HG02759 (cell line): Measurements from ENCODE around the gene OR5H1.
"Not testable (repeated sequence)": the region's sequence is repeated elsewhere in the genome, so short reads cannot be mapped to it uniquely, and the experiment has no call there.

Experiments
- ATAC-seq: cut with Tn5 transposase; IDR thresholded peaks from one replicate; pipeline ENCODE4 v1.9.1; 2021; ENCODE audit warnings: mild to moderate bottlenecking, moderate library complexity; ENCODE audit not compliant: unreplicated experiment

OR5H1 gene

GRCh38 chr3:98130421-98130820, at the start of gene OR5H1:
Gene OR5H1, plus strand, starts transcription at chr3:98130721. Its CDS starts 1,977 bp downstream, at chr3:98132698.
- ATAC-seq = no peak

- no peak for ATAC-seq
These were observed 43.6 kb upstream of the OR5H1 start, which contains the start of gene OR5AC2 for GRCh38 chr3:98086873-98087272. Gene OR5AC2, plus strand, starts transcription at chr3:98087173. Its CDS starts 0 bp downstream, at chr3:98087173.

GRCh38 chr3:98095882-98096281, 34.6 kb upstream of the OR5H1 start:
- ATAC-seq = no peak

GRCh38 chr3:98099848-98100247, 30.7 kb upstream of the OR5H1 start:
- ATAC-seq = no peak

DNA sequence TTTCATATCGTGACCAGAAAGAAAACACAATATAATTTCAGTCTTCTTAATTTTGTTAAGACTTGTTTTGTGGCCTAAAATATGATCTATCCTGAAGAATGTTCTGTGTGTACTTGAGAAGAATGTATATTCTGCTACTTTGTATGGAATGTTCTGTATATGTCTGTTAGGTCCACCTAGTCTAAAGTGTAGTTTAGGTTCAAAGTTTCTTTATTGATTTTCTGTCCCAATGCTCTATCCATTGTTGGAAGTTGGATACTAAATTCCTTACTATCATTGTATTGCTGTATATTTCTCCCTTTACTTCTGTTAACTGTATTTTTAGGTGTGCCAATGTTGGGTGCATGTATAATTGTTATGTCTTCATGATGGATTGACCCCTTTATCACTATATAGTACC, 22.4 kb upstream of the OR5H1 start:
- ATAC-seq = no peak

DNA sequence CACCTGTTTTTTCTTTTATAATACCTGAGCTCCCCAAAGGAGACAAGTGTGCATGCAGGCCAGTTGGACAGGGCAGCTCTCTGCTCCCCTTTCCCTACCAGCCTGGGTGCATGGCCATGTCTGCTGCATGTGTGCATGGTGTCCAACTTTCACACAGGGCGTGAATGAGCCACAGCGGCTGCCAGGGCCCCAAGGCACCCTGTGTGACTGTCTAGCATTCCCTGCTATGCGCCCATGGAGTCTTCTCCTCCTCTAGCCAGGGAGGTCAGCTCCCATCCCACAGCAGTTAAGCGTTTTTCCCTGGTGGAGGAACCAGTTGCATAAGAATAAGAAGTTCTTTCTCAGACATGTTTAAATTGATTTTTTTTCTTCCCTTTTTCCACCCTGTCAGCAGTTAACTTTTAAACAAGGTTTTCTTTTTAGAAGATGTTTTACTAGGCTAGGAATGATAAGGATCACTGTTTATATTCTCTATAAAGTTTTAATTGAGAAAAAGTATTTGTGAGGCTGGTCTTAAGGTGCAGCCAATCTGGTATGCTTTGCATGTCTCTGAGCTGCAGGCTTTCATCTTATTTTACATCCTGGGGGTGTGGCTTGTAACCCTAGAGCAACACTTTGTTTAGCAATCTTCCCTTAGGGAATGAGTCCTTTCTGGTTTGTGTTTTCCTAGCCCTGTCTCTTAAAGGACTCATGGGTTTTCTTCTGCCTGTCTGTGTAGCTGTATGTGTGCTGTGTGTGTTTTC, 20.5 kb upstream of the OR5H1 start:
- ATAC-seq = no peak

GRCh38 chr3:98110550-98110908, 20.0 kb upstream of the OR5H1 start:
- no peak for ATAC-seq

- no peak for ATAC-seq
These were observed 16.3 kb upstream of the OR5H1 start for GRCh38 chr3:98114264-98114663.

DNA sequence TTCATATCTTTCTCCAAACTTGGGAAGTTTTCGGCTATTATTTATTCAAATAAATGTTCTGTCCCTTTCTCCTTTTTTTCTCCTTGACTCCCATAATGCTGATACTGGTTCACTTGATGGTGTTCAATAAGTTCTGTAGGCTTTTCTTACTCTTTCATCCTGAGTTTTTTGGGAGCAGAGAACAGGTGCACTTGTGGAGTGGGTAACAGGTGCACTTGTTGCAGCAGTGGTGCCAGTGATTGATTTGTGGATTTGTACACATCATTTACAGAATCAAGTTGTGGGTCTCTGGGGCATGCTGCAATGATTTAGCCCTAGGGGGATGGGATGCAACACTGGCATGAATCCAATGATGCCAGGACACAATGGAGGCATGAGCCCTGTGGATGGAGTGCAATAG, 14.8 kb upstream of the OR5H1 start:
- ATAC-seq = no peak

GRCh38 chr3:98136631-98137030, 6.1 kb downstream of the OR5H1 start:
- ATAC-seq = no peak

DNA sequence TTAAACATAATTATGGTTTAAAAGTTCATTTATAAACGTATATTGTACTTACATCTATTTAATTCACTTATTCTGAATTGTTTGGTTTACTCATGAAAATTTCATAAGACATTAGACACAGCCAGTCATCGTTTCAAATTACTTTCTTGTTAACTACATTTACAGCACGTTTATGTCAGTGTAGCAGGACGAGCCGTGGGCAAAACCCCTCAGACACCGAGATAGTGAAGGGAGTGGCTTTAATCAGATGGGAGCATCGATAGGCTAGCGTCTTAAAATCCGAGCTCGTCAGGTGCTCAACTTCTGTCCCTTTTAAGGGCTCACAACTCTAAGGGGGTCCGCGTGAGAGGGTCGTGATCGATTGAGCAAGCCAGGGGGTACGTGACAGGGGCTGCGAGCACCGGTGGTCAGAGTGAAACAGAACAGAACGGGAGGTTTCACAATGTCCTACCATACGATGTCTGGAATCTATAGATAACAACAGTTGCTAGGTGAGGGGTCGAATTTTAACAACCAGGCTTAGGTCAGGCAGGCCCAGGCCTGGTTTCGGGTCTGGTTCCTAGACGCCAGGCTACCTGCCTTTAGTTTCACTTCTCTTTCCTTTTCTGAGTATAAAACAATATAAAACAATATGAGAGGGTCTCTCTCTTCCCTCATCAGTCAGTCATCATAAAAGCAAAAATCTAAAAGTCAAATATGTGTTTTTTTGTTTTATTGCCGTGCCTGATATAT, 7.5 kb downstream of the OR5H1 start:
- not testable (repeated sequence) for ATAC-seq

DNA sequence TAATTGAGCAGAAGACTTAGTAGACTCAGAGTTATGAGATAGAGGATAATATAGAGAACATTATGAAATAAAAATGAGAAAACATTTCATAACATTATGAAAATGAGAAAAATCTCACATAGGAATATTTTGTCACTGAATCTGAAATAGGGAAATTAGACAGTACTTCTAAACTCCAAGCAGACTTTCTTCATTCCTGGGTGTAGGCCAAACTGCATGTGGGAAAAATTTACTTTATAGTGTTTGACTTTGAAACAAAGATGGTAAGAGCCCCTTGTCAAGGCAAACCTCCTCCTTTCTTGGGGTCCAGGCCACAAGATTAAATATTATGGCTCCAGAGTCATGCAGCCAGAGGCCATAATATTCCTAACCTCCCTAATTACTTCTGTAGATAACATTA, 10.0 kb downstream of the OR5H1 start:
- no peak for ATAC-seq

GRCh38 chr3:98147179-98147578, 16.7 kb downstream of the OR5H1 start, which contains the start of gene OR5H14:
Gene OR5H14, plus strand, starts transcription at chr3:98147479. Its CDS starts 1,907 bp downstream, at chr3:98149386.
- no peak for ATAC-seq

GRCh38 chr3:98148751-98149150, 18.2 kb downstream of the OR5H1 start:
- ATAC-seq = no peak

- ATAC-seq = not testable (repeated sequence)
These were observed 18.9 kb downstream of the OR5H1 start for GRCh38 chr3:98149456-98149855.

GRCh38 chr3:98151241-98151640, 20.7 kb downstream of the OR5H1 start:
- ATAC-seq = no peak

DNA sequence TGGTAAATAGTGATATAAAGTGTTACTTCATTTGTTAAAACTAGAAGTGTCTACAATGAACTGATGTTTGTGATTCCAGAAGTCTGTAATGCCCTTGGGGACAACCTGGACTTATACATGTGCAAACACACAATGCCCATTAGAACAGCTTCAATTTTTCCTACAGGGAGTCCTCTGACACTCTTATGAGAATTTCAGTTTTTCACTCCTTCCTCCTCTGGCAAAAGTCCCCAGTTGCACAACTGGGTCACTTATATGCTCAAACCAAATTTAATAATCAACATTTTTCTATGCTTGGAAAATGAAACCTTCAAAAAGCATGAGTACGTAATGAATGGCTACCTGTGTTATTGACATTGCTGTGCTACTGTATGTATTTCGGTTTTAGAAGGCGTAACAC, 35.9 kb downstream of the OR5H1 start, which contains the start of gene OR5H15:
OR5H15 (plus strand) TSS at position 301 of the 400 bp plus-strand sequence. CDS start 2,004 bp downstream, outside the sequence.
- ATAC-seq = no peak

DNA sequence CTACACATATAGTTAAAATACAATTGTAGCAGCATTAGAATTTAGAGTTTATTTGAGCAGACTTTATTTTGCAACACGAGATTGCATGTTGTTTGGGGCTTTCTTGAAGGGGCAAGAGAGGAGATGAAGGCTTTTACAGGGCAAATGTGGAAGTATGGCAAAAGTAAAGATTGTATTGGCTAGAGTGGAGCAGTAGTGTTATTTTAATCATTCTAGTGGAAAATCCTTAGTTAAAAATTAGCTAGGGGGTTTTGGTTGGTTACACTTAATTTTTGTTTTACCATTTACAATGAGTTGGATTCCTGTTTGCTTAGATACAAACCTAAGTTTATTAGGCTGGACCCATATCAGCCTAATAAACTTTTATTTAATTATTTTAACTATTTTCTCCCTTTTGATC, 40.5 kb downstream of the OR5H1 start:
- no peak for ATAC-seq

DNA sequence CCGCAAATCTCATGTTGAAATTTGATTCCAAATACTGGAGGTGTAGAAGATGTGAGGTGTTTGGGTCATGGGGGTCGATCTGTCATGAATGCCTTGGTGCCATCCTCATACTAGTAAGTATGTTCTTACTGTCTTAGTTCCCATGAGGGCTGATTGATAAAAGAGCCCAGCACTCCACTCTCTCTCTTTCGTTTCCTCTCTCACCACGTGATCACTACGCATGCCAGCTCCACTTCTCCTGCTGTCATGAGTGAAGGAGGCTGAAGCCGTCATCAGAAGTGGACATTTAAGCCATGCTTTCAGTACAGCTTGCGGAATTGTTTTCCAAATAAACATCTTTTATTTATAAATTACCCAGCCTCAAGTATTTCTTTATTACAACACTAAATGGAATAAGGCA, 42.1 kb downstream of the OR5H1 start:
- ATAC-seq = no peak

GRCh38 chr3:98180319-98180890, 49.9 kb downstream of the OR5H1 start:
- ATAC-seq = no peak

DNA sequence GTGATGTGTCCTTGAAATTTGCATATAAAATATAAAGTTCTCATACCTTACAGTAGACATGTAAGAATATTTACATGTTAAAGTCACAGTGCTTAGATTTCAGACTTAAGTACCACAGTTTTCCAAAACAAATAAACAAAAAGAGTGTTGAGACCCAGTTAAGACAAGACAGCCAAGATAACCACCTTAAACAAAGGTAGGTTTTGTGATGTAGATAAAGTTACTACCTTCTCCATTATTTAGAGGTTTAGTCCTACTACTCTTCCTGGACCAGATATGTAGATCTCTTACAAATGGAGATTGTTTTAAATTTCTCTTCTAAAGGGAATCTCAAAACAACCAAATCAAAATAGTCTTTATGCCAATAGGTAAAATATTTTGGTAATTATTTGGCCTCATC, 51.7 kb downstream of the OR5H1 start:
- ATAC-seq = no peak

GRCh38 chr3:98185180-98185579, 54.7 kb downstream of the OR5H1 start:
- ATAC-seq = no peak
